Spleen (tissue), 7 donors: ENCODE results near the gene ATOH8.

ENCODE experiments used
- CTCF ChIP-seq, 11 experiments: fragments of 200-600 bp in 7 of 11; fragments of 450-650 bp in 4 of 11; sonication (generic) in 4 of 11; IDR thresholded peaks in 8 of 11; conservative IDR thresholded peaks in 3 of 11; 1 replicate in 7 of 11; 2 replicates in 4 of 11; pipeline versions ENCODE4 v1.4.0 to v1.8.0; 2016 to 2021; ENCODE audit warnings: antibody characterized with exemption in 11 of 11, inconsistent platforms in 4 of 11, mild to moderate bottlenecking in 1 of 11
- POLR2AphosphoS5 ChIP-seq, 3 donors: sonication (generic); formaldehyde crosslinking; IDR thresholded peaks; one replicate each; pipeline ENCODE4 v1.5.1; 2017; ENCODE audit warnings: antibody characterized with exemption in 3 of 3
- donor health status: DM: no; HTN: no; CAD: no; lungs with moderate emphysema.
- donor health status: DM: no; HTN: no; CAD: no.
- donor health status: DM: no; HTN: no; CAD: no.

DNA sequence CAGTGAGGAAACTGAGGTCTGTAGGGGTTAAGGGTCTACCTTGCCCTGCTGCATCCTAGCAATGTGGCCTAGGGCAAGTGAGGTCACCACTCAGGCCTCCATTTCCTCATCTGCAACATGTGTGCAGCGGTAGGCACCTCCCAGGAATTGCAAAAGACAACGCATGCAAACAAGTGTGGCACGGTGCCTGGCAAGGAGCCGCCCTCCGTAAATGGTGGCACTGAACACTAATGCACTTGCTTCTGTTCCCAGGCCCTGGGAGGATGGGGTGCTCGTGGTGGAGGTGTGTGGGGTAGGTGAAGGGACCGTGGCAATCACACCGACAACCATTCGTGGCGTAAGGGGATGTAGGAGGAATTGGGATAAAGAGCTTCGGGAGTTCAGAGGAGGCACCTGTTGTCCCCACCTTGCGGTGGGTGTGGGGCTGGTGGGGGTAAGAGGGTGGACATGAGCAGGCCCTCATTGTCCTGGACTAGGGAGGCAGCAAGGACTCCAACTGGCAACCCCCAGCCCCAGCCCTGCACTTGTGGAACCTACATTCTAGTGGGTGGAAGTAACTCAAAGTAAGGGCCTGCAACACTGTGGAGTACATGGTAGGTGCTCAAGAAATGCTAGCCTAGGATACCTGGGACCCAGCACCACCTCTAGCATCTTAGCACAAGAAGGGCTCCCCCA is 26.0 kb downstream of the ATOH8 start:
- TF ChIP-seq CTCF (IDR thresholded peaks at IDR 0.05 in 8 of 11, conservative IDR thresholded peaks at IDR 0.05 in 3 of 11) (no peak), POLR2AphosphoS5 (IDR thresholded peaks at IDR 0.05) (no peak)
